Skeletal muscle cell (primary cell): ENCODE measurements around the gene TLN1.
A peak's percentile ranks its signal among the peaks of the same experiment; 100 is the strongest.

Experiments
- DNase-seq: peaks from one replicate; pipeline ENCODE4 v3.0.0-alpha.2; 2010; ENCODE audit warnings: low read depth
- H3K4me3 ChIP-seq: 2 replicates; pipeline ENCODE4 v1.5.1; 2011; ENCODE audit warnings: low read depth, mild to moderate bottlenecking, control low read depth, low read length, moderate library complexity

TLN1 gene

DNA sequence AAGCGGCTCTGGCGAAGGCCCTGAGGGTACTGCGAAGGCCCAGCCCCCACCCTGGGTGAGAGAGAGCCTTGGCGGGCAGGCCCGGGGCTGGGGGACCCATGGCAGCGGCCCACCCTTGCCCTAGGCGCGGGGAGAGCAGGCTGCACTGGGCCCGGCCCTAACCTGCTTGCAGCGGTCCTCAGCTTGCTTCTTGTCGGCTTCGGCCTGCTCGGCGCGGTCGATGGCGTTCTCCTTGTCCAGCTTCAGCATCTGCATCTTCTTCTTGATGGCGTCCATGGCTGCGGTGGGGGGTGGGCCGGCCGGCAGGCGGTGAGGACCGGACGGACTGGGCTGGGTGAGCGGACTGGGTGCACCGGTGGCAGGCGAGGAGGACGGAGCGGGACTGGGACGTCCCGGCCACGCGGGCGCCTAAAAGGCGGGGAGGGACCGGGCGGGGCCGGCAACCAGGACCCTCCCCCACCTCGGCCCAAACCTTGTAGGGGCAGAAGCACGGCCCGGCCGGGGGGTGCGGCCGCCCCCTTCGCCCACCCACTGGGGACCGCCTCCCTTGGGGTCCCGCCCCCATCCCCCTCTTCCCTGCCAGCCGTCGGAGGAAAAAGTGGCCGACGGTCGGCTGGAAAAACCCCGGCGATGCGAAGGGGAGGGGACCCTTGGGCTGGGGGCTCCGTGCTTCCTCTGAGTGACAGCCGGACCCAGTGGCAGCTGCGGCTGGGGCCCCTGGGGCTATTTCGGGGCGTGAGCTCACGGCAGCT, 42.3 kb downstream of the TLN1 start, which contains the start of gene TPM2:
Gene TPM2, minus strand, starts transcription at position 384 of the 752 bp plus-strand sequence. Its CDS starts 108 bp downstream, at position 276.
- DNase-seq: peak; percentile 73
- peak within 1 kb of the TSS; percentile 99 for H3K4me3 ChIP-seq

DNA sequence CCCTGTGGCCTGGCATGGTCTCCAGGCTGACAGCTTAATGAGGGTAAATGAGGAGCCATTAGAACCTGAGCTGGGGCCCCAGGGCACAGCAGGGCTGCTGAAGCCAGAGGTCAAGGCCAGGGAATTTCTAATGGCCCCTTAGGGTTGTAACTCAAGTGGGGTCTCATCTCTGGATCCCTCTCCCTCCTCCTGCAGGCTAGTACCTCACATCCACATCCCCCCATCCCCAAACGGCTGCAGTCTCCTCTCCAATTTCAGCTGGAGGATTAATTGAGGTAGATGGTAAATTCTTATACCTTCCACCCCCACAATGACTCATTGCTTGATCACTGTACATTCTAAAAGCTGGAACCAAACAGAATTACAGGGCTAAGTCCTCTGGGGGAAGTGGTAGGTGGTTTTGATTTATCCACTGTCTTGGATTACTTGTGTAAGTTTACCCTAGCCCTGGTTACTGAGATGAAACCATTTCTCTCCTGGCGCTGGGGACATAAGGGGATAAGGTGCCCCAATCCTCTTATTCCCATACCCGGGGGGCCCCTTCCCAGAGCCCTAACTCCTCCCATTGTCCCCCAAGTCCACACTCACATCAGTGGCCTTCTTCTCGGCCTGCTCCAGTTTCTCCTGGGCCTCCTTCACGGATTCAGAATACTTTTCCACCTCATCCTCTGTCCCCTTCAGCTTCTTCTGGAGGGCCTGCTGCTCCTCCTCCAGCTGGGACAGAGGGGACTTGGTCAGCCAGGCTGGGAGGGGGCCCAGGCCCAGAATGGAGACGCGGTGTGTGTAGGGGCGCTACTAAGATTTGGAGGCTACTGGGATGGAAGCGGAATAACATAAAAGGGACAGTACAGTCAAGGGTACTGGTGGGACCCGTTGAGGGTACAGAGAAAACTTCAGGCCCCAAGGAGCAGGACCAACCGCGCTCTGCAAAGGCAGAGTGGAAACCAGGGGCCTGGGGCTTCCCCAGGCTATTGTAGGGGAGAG, 43.1 kb downstream of the TLN1 start:
- DNase-seq: peak; percentile 71
- H3K4me3 ChIP-seq: peak overlapping the region; percentile 99

- peak overlapping the region; percentile 99 for H3K4me3 ChIP-seq
Measured at GRCh38 chr9:35687972-35688557, 43.9 kb downstream of the TLN1 start.

GRCh38 chr9:35687306-35687705, 44.7 kb downstream of the TLN1 start:
- H3K4me3 ChIP-seq: peak overlapping the region; percentile 99
- no peak for DNase-seq

More at GRCh38 chr9:35687972-35688557, 43.9 kb downstream of the TLN1 start:
- DNase-seq: no peak

DNA sequence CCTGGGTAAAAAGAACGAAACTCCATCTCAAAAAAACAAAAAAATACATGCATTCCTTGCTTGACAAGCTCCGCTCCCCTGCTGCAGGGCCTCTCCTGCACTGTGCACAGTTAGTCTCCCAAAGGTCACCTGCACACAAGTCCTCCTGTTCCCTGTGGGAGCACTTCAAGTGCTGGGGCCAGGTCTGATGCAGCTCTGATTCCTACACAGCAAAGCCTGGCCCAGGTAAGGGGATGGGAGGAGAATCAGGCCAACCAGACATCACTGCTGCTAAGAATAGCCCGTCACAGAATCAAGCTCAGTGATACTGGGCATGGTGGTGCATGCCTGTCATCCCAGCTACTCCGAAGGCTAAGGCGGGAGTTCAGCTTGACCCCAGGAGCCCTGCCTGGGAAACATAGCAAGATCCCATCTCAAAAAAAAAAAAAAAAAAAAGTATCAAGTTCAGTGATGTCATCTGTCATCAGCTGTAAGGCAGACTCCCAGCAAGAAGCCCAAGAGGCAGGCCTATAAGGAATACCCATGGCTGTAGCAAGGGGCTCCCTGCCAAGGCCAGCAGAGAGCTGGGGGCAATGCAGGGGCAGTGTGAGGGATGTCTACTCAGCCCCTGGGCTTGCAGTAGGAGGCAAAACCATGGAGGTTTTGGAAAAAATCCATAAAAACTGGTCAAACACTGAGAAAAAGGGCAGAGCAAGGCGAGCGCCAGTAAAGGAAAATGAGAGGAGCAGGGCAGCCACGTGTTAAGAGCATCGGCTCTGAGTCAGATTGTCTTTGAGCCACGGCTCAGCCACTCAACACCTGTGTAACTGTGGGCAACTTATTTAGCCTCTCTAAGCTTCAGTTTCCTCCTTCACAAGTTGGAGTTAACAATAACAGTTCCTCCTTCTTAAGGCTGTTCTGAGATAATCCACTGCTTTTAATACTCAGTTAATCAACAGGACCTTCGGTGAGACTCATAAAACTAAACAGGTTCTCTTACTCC, 45.5 kb downstream of the TLN1 start:
- DNase-seq: peak; percentile 73
- H3K4me3 ChIP-seq: peak overlapping the region; percentile 99

DNA sequence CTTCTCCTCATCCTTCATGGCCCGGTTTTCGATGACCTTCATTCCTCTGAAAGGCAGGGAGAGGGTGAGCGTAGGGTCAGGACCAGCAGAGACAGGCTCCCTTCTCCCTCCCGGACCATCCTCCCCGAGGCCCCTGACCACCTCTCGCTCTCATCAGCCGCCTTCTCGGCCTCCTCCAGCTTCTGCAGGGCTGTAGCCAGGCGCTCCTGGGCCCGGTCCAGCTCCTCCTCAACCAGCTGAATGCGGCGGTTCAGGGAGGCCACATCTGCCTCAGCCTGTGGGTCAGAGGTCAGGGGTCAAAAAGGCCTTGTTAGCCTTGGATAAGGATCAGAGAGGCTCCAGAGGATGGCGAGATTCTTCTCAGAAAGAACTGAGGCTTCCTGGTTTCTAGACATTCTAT, 46.5 kb downstream of the TLN1 start:
- H3K4me3 ChIP-seq: no peak overlapping the region
- DNase-seq: no peak

DNA sequence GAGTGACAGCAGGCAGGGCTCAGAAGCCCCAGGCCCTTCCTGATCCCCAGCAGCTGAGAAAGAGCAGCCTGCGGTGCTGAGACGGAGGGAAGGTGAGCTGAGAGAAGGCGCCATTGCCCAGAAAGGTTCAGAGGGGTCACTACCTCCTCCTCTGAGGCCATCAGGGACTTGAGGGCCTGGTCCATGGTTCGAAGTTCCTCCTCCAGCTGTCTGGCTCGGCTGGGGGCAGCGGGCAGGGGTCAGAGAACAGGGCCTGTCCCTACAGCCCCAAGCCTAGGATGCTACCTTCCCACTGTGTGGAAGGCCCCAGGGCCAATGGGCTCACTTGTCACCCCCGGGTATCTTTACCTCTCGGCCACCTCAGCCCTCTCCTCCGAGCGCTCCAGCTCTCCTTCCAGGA, 47.1 kb downstream of the TLN1 start:
- H3K4me3 ChIP-seq: no peak overlapping the region
- DNase-seq: no peak

DNA sequence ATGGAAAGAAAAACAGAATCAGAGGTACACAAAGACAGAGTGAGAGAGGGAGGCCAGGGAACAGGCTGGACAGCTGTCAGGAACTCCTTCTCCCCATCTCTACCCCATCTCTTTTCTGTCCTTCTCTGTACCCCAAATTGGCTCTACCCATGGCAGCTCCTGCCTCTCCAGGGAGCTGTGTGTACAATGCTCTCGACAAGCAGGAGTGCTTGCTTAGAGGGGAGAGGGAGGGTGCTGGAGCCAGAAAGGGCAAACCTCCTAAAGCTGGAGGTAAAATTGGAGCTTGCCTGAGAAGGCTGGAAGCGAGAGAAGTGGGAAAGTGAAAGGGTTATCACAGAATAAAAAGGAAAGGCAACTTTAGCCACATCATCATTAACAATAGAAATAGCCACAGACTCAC, 48.7 kb downstream of the TLN1 start:
- no peak overlapping the region for H3K4me3 ChIP-seq
- DNase-seq: no peak

GRCh38 chr9:35682520-35683315, 49.3 kb downstream of the TLN1 start:
- no peak overlapping the region for H3K4me3 ChIP-seq
- no peak for DNase-seq

- H3K4me3 ChIP-seq: no peak overlapping the region
- no peak for DNase-seq
Measured at GRCh38 chr9:35682051-35682450, 49.9 kb downstream of the TLN1 start.

GRCh38 chr9:35681341-35682002, 50.5 kb downstream of the TLN1 start:
- no peak for DNase-seq
- no peak overlapping the region for H3K4me3 ChIP-seq

DNA sequence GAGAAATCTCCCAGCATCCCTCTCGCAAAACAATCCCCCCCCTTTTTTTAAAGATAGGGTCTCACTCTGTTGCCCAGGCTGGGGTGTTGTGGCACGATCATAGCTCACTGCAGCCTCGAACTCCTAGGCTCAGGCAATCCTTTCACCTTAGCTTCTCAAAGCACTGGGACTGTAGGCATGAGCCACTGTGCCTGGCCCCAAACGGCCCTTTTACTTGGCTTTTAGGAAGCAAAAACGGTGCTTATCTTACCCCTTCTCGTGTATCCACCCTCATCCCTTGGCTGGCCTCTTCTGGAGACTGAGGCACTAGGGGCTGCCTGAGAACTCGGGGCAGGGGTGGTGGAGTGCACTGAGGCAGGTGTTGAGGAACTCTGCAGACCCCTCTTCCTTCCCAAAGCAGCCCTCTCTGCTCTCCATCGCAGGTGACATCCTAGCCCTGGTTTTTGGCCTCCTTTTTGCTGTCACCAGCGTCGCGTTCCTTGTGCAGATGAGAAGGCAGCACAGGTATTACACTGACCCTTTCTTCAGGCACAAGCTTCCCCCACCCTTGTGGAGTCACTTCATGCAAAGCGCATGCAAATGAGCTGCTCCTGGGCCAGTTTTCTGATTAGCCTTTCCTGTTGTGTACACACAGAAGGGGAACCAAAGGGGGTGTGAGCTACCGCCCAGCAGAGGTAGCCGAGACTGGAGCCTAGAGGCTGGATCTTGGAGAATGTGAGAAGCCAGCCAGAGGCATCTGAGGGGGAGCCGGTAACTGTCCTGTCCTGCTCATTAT, 51.5 kb downstream of the TLN1 start:
- H3K4me3 ChIP-seq: no peak overlapping the region
- no peak for DNase-seq

- H3K4me3 ChIP-seq: no peak overlapping the region
- no peak for DNase-seq
Measured at GRCh38 chr9:35679766-35680330, 52.1 kb downstream of the TLN1 start.

- DNase-seq: no peak
- H3K4me3 ChIP-seq: no peak overlapping the region
Measured at GRCh38 chr9:35679091-35679490, 52.9 kb downstream of the TLN1 start.

DNA sequence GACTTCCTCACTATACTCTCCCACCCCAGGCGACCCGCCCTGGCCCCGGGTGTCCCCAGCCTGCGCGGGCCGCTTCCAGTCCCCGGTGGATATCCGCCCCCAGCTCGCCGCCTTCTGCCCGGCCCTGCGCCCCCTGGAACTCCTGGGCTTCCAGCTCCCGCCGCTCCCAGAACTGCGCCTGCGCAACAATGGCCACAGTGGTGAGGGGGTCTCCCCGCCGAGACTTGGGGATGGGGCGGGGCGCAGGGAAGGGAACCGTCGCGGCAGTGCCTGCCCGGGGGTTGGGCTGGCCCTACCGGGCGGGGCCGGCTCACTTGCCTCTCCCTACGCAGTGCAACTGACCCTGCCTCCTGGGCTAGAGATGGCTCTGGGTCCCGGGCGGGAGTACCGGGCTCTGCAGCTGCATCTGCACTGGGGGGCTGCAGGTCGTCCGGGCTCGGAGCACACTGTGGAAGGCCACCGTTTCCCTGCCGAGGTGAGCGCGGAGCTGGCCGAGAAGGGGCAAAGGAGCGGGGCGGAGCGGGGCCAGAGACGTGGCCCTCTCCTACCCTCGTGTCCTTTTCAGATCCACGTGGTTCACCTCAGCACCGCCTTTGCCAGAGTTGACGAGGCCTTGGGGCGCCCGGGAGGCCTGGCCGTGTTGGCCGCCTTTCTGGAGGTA, 56.1 kb downstream of the TLN1 start:
- no peak for DNase-seq
- H3K4me3 ChIP-seq: peak overlapping the region; percentile 47

GRCh38 chr9:35675204-35675603, 56.8 kb downstream of the TLN1 start:
- peak overlapping the region; percentile 47 for H3K4me3 ChIP-seq
- DNase-seq: no peak
